K562 (cell line): ENCODE results near the gene MICAL1. TPM values are rescaled to one million over a fixed set of nuclear protein-coding genes. Genes with fewer than 3 reads are reported as not detected.

ENCODE experiments used
- CAMTA2 ChIP-seq: fragments of 250-450 bp; sonication (Bioruptor Pico); conservative IDR thresholded peaks from 2 replicates; pipeline ENCODE4 v1.5.1; 2022
- HDGF ChIP-seq: fragments of 450-650 bp; IDR thresholded peaks from 2 replicates; pipeline ENCODE4 v1.6.1; 2016
- RNF219 ChIP-seq: fragments of 250-450 bp; sonication (Bioruptor Pico); IDR thresholded peaks from 2 replicates; pipeline ENCODE4 v1.5.0; 2022; ENCODE audit warnings: mild to moderate bottlenecking
- RUNX1 ChIP-seq: sonication (generic); IDR thresholded peaks from 2 replicates; pipeline ENCODE4 v1.6.1; 2016; ENCODE audit warnings: antibody characterized with exemption, low read depth
- TCF3 ChIP-seq: sonication (generic); formaldehyde crosslinking; IDR thresholded peaks from 2 replicates; pipeline ENCODE4 v1.4.0; 2020; ENCODE audit warnings: mild to moderate bottlenecking, missing genetic modification reagents
- TCFL5 ChIP-seq: fragments of 250-450 bp; sonication (Bioruptor Pico); conservative IDR thresholded peaks from 2 replicates; pipeline ENCODE4 v1.6.1; 2021; ENCODE audit warnings: mild to moderate bottlenecking, moderate library complexity, matching md5 sums
- TFAM ChIP-seq: fragments of 250-450 bp; sonication (Bioruptor Pico); conservative IDR thresholded peaks from 2 replicates; pipeline ENCODE4 v1.5.0; 2021; ENCODE audit warnings: mild to moderate bottlenecking, moderate library complexity
- THRAP3 ChIP-seq: fragments of 450-650 bp; IDR thresholded peaks from 2 replicates; pipeline ENCODE4 v1.6.1; 2016; ENCODE audit warnings: mild to moderate bottlenecking, inconsistent platforms, borderline replicate concordance
- ZNF407 ChIP-seq: fragments of 450-650 bp; IDR thresholded peaks from 2 replicates; pipeline ENCODE4 v1.6.1; 2016; ENCODE audit warnings: low read depth
- ZNF408 ChIP-seq: fragments of 250-450 bp; sonication (Bioruptor Pico); IDR thresholded peaks from 2 replicates; pipeline ENCODE4 v1.4.0; 2020; ENCODE audit warnings: low read depth, mild to moderate bottlenecking, moderate library complexity
- ZNF79 ChIP-seq: fragments of 250-450 bp; sonication (Bioruptor Pico); IDR thresholded peaks from 2 replicates; pipeline ENCODE4 v1.4.0; 2020; ENCODE audit warnings: low read depth, mild to moderate bottlenecking, moderate library complexity
- polyA plus RNA-seq, 8 experiments: library from polyadenylated mRNA; depleted of rRNA in 4 of 8; stranded (reverse) in 5 of 8; unstranded in 3 of 8; fragments of >200 nt; fragmentation: Nextera tagmentation in 2 of 8; fragmentation: Illumina TruSeq in 1 of 8; extraction: Ambion mirVana in 2 of 8; extraction: Trizol in 1 of 8; gene quantifications; 2 replicates each; pipeline versions ENCODE4 v1.2.1 to v1.2.3, GENCODE V29; 2011 to 2014; ENCODE audit warnings: inconsistent platforms in 1 of 8, missing spikeins in 1 of 8
- total RNA-seq, 7 experiments: library from RNA; depleted of rRNA in 6 of 7; stranded (reverse); fragments of >200 nt in 6 of 7; fragmentation: Illumina TruSeq in 2 of 7; extraction: Trizol in 2 of 7; gene quantifications; 2 replicates each; pipeline versions ENCODE4 v1.2.1 to v1.2.3, GENCODE V29; 2011 to 2021; ENCODE audit warnings: low replicate concordance in 1 of 7
- TF ChIP-seq, protein P1 (sequence below), 3 experiments: fragments of 200-800 bp in 1 of 3; fragments of 250-450 bp in 1 of 3; fragments of 450-650 bp in 1 of 3; sonication (Bioruptor Pico) in 1 of 3; sonication (Bioruptor generic) in 1 of 3; formaldehyde crosslinking in 1 of 3; IDR thresholded peaks; 2 replicates each; pipeline versions ENCODE4 v1.6.1 to v1.8.0; 2016 to 2022; ENCODE audit warnings: mild to moderate bottlenecking in 2 of 3, missing genetic modification characterization in 2 of 3, missing compliant biosample characterization in 1 of 3, moderate library complexity in 1 of 3

Gene MICAL1
- total and polyA plus RNA-seq, 9 of the 15 experiments (the other 6 are each of a cell fraction or from before 2014, with no cell fraction given): 0.07 to 15.2 (median 7.0) TPM

- TF ChIP-seq, protein P1, sequence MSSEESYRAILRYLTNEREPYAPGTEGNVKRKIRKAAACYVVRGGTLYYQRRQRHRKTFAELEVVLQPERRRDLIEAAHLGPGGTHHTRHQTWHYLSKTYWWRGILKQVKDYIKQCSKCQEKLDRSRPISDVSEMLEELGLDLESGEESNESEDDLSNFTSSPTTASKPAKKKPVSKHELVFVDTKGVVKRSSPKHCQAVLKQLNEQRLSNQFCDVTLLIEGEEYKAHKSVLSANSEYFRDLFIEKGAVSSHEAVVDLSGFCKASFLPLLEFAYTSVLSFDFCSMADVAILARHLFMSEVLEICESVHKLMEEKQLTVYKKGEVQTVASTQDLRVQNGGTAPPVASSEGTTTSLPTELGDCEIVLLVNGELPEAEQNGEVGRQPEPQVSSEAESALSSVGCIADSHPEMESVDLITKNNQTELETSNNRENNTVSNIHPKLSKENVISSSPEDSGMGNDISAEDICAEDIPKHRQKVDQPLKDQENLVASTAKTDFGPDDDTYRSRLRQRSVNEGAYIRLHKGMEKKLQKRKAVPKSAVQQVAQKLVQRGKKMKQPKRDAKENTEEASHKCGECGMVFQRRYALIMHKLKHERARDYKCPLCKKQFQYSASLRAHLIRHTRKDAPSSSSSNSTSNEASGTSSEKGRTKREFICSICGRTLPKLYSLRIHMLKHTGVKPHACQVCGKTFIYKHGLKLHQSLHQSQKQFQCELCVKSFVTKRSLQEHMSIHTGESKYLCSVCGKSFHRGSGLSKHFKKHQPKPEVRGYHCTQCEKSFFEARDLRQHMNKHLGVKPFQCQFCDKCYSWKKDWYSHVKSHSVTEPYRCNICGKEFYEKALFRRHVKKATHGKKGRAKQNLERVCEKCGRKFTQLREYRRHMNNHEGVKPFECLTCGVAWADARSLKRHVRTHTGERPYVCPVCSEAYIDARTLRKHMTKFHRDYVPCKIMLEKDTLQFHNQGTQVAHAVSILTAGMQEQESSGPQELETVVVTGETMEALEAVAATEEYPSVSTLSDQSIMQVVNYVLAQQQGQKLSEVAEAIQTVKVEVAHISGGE (CRISPR knock-in tag; IDR thresholded peaks at IDR 0.05): 0 out of 6 replicates have a peak, but pooled peaks of 1 of the 3 experiments have one; percentile 33
- TF ChIP-seq THRAP3 (no peak), ZNF79 (CRISPR knock-in tag) (no peak), TCFL5 (no peak), TCF3 (CRISPR knock-in tag) (no peak), RUNX1 (no peak), ZNF408 (CRISPR knock-in tag) (no peak), ZNF407 (no peak), CAMTA2 (CRISPR knock-in tag) (no peak), HDGF (no peak), RNF219 (CRISPR knock-in tag) (no peak), TFAM (CRISPR knock-in tag) (no peak)
Observed at GRCh38 chr6:109455437-109456110, at the start of gene MICAL1 (continued).
